HG02852 (cell line): ENCODE results near the gene TASP1.

Experiments
- ATAC-seq: cut with Tn5 transposase; IDR thresholded peaks from one replicate; pipeline ENCODE4 v1.9.1; 2021; ENCODE audit warnings: mild to moderate bottlenecking, moderate library complexity; ENCODE audit not compliant: unreplicated experiment

The TASP1 gene

DNA sequence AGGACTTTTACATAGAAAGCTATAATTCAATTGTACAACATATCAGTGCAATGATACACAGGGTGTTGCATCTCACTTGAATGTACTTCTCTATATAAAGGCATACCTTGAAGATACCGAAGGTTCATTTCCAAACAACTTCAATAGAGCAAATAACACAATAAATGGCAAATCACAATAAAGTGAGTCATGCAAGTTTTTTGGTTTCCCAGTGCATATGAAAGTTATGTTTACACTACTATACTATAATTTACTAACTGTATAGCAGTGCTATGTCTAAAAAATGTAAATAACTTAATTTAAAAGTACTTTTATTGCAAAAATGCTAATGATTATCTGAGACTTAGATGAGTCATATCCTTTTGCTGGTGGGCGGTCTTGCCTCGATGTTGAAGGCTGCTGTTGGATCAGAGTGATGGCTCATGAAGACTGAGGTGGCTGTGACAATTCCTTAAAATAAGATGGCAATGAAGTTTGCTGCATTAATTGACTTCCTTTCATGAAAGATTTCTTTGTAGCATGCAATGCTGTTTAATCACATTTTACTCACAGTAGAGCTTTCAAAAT, 188.8 kb downstream of the TASP1 start:
- ATAC-seq: no peak

DNA sequence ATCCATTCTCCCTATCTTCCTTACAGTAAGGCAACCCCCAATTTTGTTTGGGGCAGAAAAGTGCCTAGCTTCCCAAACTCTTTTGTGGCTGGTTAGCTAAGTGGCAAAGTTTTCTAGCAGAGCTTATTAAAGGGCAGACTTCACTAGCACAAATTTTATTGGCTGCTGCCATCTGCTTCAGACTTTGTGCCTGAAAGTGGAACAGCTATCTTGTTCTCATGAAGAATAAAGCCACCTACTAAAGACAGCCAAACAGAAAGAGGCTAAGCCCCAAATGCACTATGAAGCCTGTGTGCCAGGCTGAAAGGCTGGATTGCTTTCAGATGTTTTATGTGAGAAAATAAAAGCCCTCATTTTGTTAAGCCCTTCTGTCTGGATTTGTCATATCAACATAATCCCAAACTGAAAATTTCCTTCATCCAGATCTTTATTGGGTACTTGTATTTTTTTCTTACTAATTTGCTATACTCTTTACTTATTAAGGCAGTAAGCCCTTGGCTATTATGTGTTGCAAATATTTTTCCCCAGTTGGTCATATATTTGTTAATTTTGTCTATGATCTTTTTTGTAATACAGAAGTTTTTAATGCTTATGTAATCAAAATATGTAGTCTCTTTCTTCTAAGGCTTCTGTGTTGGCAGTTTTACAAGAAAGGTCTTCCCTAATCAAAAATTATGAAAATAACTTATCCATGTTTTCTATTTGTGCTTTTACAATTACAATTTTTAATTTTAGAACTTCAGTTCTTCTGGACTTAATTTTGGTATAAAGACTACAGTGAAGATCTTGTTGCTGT, 191.1 kb downstream of the TASP1 start:
- no peak for ATAC-seq

DNA sequence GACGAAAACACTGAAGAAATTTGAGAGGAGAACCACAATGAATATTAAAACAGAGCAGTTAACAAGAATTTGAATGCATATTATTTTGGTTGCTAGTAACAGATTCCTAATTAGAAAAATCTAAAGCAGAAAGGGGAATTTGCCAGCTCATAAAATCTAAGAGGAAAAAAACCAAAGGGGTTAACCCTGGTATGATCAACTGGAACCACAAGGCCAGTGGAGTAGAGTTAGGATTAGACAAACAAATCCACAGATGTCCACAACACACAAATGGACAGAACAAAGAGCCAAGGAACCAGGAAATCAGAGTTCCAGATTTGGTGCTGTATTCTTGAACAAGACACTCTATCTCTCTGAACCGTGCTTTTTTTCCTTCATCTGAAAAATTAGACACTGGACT, 195.0 kb downstream of the TASP1 start:
- ATAC-seq: no peak

DNA sequence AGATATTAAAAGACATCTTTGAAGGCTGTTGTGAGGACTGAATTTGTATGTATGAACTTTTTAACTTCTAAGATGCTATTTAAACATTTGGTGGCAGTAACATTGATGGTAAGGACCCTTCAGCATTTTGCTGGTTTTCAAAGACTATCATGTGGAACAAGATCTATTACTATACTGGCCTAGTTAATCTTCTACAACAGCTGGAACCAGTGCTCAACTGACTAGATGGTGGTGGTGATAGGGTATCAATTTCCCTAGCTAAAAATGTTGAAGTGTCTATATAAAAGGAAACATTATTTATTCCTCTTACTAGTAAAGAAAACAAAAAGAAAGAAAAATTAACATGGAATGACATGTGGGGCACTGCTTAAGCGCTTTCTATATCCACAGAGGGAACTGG, 195.7 kb downstream of the TASP1 start:
- no peak for ATAC-seq

DNA sequence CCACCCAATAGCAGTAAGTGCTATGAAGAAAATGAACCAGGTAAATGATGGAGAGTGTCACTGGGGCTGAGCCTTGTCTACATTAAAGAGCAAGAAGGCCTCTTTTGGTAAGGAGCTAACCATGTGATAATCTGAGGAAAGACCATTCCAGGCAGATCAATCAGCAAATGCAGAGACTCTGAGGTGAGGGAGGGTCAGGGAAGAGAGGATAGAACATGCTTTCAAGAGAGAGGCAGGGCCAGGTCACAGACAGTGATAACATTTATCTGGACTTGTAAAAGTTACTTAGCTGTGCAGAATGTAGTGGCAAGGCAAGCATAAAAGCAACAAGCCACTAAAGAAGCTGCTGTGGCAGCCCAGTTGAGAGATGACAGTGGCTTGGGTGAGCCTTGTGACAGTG, 197.3 kb downstream of the TASP1 start:
- no peak for ATAC-seq

DNA sequence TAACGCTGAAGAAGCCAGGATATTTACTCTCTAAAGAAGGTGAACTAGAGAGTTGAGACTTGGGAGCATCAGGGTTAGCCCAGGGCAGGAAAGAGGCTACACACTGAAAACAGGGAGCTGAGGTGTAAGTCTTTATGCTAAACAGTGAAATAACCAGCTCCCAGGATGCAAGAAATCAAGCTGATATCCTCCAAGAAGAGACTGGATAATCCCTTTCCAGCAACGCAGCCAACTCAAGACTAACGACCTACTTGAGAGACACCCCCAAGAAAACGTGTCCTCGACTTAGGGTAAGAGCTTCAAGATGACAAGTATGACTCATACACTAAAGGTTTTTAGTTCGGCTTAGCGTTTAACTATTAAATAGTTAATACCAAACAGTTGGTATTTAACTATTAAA, 202.2 kb downstream of the TASP1 start:
- ATAC-seq: no peak

DNA sequence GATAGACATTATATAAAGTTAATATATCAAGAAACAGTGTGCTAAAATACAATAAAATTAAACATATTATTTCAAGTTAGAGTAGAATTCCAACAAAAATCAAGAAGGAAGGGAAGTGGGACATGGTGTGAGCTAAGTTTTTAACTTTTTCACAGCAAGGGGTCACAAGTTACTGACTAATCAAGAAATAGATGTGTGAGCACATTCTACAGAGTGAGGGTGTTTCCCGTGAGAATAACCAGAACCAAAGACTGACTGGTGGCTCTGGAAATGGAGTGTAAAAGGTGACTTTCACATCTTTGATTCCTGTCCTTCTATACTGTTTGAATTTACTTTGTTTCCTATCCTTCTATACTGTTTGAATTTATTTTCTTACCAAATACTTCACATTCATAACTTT, 206.6 kb downstream of the TASP1 start:
- no peak for ATAC-seq

DNA sequence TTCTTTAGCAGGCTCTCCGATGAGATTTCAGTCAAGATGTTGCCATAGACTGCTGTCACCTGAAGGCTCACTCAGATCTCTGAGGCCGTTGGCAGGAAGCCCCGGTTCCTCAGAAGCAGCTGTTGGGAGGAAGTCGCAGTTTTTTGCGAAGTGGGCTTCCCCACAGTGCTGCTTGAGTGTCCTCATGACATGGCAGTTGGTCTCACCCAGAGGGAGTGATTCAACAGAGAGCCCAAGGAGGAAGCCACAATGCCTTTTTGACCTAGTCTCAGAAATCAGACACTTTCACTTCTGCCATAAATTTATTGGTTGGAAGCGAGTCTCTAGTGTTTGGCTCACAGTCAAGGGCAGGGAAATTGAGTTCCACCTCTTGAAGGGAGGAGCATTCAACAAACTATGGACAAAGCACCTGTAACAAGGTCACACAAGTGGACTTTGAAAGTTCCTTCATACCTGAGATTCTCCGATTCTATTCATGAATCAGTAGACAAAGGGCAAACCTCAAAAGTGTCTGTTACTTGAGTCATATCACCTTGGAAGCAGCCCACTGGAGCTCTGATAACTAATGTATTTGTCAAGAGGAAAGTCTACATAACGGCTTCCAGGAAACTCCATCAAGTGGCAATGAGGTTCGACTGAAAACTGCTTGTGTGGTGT, 208.3 kb downstream of the TASP1 start:
- peak; percentile 75 for ATAC-seq

DNA sequence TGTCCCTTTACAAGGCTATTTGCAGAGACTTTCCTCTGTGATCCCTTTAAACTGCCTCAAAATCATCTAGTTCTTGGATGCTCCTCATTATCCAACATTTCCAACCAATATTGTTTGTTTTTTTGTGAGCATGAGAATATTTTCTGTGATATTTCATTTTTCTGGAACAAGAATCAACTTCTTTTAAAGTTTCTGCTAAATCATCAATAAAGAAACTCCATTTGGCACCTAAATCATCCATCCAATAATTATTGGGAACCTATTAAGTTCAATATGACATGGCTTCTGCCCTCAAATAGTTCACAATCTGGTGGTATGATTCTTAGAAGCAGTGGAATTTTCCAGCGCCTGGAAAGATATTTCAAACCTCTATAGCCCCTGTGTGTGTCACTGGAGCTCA, 210.0 kb downstream of the TASP1 start:
- ATAC-seq: no peak

DNA sequence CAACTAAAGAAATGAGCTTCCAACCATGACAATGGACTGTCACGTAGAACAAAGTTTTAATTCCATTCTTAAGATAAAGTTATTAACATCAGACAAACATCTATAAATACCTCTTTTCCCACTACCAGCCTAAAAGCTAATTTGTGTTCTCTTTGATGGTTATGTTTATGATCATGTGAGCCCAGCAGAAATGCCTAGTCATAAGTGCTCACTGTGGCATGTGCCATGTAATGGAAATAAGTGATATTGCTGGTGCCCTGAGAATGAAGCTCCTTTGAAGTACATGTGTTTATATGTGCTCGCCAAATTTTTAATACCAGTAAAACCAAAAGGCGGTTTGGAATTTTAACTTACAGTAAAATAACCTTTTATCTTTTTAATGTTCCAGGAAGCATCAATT, 211.9 kb downstream of the TASP1 start:
- no peak for ATAC-seq

DNA sequence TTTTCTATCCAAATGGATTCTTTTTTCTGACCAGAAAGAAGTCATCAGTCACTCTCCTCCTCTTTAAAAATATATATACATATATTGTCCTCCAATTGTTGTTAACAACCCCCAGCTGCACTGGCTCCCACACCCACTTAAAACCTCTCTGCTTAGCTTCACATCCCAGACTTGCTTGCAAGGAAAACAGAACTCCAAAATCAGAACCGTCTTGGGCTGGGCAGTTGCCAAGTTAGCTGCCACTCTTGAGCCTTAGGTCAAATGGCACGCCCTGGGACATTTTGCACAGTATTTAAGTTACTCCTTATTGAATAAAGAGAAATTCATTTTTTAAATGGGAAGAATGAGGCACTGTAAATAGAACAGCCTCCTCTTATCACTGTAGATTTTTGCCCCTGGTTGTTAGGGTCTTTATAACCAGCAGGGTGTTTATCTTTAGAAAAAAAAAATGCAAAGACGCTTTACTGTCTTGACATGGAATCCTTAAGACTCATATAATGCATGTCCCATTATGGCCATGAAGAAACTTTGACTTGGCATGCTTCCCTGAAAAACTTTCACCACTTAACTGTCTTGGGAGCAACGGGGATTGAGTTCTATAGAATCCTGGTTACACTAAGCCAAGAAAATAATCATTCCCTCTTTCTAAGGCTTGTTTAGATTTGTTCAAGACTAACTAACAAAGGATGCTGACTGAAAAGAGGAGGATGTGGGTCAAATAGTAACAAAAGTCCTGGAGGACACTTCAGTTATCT, 213.2 kb downstream of the TASP1 start:
- no peak for ATAC-seq

DNA sequence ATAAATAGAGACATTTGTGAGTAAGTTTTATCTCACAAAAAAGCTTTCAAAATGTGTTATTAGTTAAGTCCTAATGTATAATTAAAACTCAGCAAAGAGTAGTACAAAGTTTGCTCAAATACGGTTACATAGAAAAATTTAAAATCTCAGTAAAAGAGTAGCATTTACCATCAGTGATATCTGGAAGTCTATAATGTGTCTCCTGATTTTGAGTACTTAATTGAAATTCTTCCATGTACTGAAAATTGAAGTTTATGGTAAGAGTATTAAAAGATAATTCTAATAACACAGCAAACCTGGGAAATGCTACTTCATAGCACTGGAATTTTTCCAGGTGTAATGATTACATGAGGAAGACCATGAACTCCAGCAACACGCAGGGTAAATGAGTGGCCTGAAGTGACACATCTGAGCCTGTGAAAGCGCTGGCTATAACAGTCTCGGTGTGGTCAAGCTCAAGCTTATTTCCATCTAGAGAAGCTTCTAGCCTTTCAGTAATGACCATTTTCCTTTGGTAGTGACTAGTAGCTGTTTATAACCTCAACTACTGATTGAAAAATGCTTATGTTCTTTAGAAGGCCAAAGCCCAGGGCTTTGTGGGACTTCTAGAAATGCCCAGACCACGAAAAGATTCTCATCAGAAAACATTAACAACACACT, 214.4 kb downstream of the TASP1 start:
- ATAC-seq: no peak

DNA sequence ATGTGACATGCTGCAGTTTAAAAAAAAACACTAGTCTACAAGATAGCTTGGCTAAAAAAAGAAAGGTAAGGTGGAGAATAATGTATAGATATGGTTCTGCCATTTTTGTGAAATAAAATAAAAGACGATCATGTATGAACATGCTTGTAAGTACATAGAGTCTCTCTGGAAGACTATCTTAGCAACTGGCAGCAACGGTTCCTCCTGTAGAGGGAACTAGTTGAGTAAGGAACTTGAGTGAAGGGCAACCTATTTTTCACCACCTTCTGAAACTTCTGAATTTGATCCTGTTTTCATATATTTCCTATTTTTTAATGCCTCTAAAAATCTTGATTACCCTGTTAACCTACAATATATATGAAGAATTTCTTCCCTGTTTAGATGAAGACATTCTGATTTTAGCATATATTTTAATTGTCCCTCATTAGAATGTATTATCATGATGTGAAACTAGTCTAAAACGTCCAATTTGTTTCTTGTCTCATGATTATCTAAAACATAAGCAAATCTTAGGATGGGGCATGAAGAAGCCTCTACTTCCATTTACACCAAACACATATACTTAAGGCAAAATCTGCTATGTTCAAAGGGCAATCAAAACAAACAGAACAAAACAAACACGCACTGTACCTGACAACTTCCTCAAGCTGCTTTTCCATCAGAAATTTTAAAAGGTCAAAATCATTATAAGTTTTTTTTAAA, 215.1 kb downstream of the TASP1 start:
- ATAC-seq: no peak

DNA sequence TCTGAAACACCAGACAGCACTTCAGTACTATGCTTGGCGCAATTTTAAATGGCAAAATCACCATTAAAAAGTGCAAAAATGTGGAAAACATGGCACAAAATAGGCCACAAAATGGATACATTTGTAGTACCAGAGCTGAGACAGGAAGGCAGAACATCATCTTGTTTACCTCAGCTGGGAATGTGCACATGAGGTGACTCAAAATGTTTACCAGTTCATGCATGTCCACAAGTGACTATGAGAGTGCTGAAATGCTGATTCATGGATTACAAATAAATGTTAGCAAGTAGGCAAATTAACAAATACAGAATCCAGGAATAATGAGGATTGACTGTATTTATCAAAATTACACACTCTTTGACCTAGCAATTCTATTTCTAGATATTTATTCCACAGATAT, 216.1 kb downstream of the TASP1 start:
- ATAC-seq: no peak

DNA sequence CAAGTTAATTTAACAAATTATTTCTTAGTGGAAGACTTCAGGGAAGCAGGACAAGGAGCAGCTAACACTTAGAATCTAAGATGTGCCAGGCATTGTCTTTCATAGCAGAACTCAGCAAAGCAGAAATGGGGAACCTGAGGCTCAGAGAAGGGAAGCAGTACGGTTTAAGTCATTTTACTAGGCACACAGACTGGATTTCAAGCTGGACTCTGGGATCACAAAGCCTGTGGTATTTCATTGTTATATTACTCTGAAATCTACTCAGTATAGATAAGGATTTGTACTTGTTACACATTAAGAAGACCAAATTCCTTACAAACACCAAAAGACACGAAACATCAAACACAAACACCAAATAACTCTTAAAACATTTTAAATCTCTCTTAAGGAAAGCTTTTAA, 218.1 kb downstream of the TASP1 start:
- ATAC-seq: no peak

DNA sequence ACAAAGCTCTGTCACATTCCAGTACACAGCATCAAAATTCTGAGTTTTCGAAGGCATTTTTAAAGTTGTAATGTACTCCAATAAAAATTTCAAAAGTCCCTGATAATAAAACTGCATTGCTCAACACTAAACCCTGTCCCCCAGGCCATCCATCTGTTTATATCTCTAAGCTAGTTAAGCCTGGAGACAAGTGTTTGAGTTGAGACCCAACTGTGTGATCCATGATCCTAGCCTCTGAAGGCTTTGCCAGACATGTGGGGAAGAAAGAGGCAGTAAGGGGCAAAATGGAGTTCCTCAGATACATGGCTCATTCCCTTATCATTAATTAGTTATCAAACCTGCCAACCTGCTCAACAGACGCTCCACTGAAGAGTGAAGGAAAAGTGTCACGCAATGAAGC, 219.3 kb downstream of the TASP1 start:
- ATAC-seq: no peak

DNA sequence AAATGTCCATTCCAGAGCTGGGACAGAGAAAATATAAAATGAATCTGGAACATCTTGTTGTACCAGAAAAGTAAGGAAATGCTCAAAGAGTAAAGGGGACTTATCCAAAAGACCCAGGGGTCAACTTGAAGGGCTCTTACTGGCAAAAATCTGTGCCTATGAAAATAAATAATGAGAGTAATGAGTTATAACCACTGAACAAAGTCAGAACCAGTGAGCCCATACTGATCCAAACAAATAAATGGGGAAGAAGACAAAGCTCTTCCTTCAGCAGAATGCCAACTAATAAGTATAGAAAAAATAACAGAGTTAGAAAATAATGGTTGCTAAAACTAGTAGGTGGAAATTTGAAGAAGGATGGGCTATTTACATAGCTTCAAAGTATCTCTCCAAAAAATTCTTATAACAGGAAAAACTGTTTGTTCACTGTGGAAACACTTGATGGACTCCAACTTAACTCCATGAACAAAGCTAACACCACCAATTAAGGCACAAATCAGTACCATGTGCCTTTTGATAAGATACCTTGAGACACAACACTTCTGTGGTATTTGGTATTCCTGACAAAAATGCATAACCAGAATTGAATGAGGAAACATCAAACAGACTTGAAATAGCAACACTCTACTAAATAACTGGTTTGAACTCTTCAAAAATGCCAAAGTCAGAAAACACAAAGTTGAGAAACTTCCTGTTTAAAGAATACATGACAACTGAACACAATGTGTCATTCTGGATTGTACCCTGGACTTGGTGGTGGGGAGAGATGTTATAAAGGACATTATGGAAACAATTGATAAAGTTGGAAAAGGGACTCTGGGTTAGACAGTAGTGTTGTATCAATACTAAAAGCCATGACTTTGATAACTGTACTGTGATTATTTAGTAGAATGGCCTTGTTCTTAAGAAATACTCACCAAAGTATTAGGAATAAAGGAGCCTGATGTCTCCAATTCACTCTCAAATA, 220.2 kb downstream of the TASP1 start:
- ATAC-seq: no peak

DNA sequence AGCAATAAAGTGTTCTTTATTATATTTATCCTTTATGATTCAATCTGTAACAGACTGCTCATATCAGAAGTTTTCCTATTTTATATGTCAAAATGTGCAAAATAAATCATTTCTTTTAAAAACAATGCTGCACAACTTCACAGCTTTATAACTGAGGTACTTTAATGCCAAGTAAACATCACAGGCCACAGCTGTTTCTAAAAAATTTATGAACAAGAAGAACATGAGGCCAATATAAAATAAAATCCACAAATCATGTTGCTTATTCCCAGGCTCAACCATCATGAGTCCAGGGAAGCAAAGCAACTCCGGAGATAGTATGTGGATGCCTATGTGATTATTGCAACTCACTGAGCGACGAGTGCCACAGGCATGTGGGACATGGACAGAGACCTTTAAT, 222.2 kb downstream of the TASP1 start:
- ATAC-seq: no peak

DNA sequence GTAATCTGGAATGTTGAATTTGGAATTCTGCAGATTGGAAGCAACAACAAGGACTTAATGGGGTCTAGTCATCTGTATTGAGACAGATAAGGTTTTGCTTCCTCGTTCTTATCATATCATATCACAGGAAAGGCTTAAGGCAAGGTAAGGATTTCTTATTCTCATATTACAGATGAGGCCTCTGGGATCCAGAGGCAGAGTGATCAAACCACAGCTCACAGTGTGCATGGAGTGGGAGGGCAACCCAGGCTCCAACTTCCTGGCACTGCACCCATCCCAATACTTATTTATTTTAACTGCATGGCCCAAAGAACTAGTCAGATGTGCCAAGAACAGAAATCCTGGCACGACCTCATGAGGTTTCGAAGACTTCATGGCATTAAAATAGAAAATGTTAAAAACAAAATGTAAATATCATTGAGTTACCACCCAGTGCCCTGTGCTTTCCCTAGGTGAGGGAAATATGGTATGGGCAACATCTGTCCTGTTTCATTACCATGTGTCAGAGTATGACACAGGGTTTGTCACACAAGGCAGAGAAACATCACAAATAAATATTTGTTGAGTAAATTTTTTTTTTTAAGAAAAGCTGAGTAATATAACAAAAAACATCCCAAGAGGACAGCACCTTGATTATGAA, 225.8 kb downstream of the TASP1 start:
- no peak for ATAC-seq
